Activated CD8-positive, alpha-beta memory T cell treated with anti-CD3 and anti-CD28 coated beads for 36 hours (primary cell): ENCODE data around the gene LDHD. TPM values are rescaled to one million over a fixed set of nuclear protein-coding genes. Genes with fewer than 3 reads are reported as not detected.

Experiments
- CTCF ChIA-PET: fragments of 350-600 bp; sonication (Branson Sonifier 250); formaldehyde crosslinking; loops from one replicate; lab custom pipeline; 2021; ENCODE audit warnings: antibody characterized with exemption; lab: Charles Lee
- POLR2A ChIA-PET: fragments of 350-600 bp; sonication (Branson Sonifier 250); formaldehyde crosslinking; loops from one replicate; lab custom pipeline; 2021; ENCODE audit warnings: antibody characterized with exemption; lab: Charles Lee
- total RNA-seq, 2 experiments: library from RNA; stranded (reverse); gene quantifications; one replicate each; pipeline ENCODE4 v1.2.3, GENCODE V29; 2021

Gene LDHD
- total RNA-seq, 2 experiments from 2014 or later, result not detected

DNA sequence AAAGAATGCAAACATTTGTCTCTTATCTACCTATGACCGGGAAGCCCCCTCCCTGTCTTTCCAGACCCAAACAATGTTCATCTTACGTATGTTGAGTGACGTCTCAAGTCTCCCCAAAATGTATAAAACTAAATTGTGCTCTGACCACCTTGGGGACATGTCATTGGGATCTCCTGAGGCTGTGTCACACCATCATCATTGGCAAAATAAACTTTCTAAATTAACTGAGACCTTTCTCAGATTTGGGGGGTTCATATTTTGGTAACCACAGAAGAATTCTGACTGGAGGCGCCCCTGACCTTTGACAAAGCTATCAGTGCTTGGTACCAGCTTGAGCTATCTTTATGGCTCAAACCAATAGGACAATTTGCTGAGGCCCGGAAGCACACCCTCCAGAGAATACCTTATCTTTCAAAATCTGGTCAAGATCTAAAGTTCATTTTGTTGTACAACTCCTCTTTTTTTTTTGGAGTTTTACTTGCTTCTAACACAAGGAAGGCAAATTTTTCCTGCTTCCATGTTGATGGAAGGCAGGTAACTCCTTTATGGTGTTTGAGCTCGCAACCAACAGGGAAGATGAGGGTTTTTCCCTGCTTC lies 2.5 kb upstream of the LDHD start:
- ChIA-PET CTCF (interaction anchor here (0.6 kb wide), 2 partner anchors 173 to 336 kb away, joined by 3 read pairs; no protein-coding TSS in a partner anchor), POLR2A (no interaction called here)

- POLR2A ChIA-PET, result interaction anchor here (0.5 kb wide), 1 partner anchor 27 kb away, joined by 5 read pairs; no protein-coding TSS in a partner anchor
Measured at GRCh38 chr16:75116911-75117245, 298 bp upstream of the LDHD start.

DNA sequence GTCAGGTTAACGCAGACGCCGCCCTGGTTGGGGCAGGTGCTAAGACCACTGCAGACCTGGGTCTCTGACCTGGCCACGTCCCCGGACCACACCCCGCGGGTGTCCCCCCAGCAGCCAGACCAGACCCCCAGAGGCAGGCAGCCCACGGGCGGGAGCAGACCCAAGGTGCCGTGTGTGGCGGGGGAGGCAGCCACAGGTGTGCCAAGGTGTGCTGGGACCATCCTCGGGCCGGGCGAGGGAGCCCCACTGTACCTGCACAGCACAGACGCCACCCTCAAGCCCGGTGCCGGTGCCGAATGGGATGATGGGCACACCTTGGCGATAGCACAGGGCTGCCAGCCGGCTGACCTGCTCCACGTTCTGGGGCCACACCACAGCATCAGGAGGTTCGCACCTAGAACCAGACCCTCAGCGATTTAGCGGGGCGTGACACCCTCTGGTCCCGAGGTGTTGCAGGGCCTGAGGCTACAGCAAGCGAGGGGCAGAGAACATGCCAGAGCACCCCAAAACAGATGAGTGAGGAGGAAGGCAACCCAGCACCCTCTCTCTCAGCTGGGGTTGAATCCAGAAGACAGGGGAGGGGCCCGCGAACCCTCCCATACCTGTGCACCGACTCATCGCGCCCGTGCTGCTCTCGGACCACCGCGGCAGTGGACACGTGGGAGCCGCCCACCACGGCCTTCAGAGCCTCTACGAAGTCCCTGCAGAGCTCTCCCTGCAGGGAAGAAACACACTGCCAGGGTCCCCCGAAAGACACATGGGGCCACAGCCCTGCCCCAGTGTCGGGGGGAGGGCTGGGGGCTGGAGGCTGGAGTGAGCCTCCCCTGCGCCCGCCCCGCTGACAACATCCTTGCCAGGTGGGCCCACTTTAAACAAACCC lies 1.4 kb downstream of the LDHD start:
- CTCF ChIA-PET, result no interaction called here
- POLR2A ChIA-PET, result no interaction called here

More at GRCh38 chr16:75116911-75117245, 298 bp upstream of the LDHD start:
- CTCF ChIA-PET, result no interaction called here

GRCh38 chr16:75114179-75114945 lies 2.2 kb downstream of the LDHD start:
- ChIA-PET CTCF (no interaction called here), POLR2A (no interaction called here)

DNA sequence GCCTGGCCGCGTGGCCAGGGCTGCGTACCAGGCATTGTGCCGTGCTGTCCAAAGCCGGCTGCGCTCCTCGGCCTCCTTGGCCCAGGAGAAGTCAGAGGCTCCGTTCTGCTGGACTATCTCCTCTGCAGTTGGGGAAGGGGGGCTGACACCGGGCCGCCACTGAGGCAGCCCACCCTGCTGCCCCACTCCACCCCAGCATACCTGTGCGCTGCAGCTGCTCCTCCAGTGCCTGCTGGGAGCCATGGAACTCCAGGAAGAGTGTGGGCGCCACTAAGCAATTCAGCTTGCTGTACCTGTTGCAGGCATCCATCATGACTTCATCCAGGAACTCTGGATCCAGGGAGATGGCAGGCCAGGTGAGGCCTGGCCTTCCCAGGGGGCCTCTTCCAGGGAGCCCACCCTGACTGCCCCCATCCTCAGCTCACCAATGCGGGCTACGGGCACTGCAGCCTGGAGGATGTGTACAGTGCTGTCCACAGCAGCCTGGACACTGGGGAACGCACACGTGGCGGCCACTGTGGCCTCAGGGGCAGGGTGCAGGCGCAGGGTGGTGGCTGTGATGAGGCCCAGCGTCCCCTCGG lies 2.9 kb downstream of the LDHD start:
- ChIA-PET CTCF (interaction anchor here (0.6 to 6.4 kb wide), 3 partner anchors 38 to 118 kb away, joined by 3 to 107 read pairs (median 3); partner anchors contain the start of gene ZNRF1), POLR2A (interaction anchor here (0.6 kb wide), 1 partner anchor 98 kb away, joined by 3 read pairs; no protein-coding TSS in a partner anchor)

- ChIA-PET POLR2A (interaction anchor here (0.6 kb wide), 1 partner anchor 97 kb away, joined by 3 read pairs; no protein-coding TSS in a partner anchor), CTCF (interaction anchor here (0.6 to 6.4 kb wide), 3 partner anchors 38 to 117 kb away, joined by 3 to 107 read pairs (median 3); partner anchors contain the start of gene ZNRF1)
Measured at GRCh38 chr16:75112734-75113491, 3.7 kb downstream of the LDHD start.

DNA sequence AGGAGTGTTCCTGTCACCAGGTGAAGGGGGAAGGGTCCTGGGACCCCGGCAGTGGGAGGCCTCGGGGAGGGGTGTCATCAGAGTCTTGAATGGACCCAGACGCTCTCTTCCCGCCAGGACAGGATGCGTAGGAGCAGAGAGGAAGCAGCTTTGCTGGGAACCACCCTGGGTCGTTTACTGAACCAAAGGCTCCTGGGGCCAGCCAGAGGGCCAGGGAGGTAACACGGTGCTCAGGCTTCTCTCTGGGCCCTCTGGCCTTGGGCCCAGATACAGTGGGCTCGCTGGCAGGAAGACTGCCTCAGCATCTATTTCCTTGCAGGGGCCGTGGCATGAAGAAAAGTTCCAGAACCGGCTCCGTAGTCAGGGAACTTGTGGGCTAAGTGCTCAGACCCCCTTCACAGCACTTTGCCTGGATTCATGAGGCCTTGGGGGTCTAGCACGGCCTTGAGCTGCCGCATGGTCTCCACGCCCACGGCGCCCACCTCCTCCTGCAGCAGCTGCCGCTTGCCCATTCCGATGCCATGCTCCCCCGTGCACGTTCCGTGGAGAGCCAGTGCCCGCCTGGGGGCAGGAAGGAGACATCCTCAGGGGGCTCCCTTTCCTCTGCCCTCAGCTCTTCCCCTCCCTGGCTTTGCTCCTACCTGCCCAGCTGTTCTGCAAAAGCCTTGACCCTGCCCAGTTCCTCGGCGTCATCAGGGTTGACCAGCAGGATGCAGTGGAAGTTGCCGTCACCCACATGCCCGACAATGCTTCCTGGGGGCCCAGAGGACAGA lies 4.4 kb downstream of the LDHD start:
- ChIA-PET CTCF (interaction anchor here (0.5 to 6.4 kb wide), 23 partner anchors 9 to 445 kb away, joined by 3 to 107 read pairs (median 5); partner anchors contain the start of genes RFWD3, WDR59 and ZNRF1), POLR2A (interaction anchor here (1.1 to 1.5 kb wide), 3 partner anchors 100 to 127 kb away, joined by 4 to 16 read pairs (median 4); partner anchors contain the start of genes WDR59 and ZNRF1)

DNA sequence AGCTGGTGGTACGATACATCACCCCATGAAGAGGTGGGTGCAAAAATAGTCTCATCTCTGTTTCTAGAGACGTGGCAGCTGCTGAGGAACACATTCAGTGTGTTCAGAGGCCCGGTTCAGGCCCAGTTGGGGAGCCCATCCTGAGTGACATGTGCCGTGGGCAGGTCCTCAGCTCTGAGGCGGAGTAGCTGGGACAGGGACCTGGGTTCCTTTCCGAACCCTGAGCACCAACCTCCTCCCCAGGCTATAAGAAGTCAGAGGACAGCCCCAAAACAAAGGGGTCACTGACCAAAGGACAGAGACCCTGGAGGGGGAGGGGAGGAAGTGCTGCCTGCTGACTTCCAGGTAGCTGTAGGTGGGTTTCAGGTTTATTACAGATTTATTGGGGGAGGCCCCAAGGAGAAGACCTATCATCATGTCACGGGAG lies 5.1 kb downstream of the LDHD start:
- ChIA-PET CTCF (interaction anchor here (0.7 to 6.4 kb wide), 27 partner anchors 9 to 510 kb away, joined by 3 to 107 read pairs (median 4); partner anchors contain the start of genes WDR59 and ZNRF1), POLR2A (interaction anchor here (1.1 to 1.5 kb wide), 3 partner anchors 100 to 126 kb away, joined by 4 to 16 read pairs (median 4); partner anchors contain the start of genes WDR59 and ZNRF1)

DNA sequence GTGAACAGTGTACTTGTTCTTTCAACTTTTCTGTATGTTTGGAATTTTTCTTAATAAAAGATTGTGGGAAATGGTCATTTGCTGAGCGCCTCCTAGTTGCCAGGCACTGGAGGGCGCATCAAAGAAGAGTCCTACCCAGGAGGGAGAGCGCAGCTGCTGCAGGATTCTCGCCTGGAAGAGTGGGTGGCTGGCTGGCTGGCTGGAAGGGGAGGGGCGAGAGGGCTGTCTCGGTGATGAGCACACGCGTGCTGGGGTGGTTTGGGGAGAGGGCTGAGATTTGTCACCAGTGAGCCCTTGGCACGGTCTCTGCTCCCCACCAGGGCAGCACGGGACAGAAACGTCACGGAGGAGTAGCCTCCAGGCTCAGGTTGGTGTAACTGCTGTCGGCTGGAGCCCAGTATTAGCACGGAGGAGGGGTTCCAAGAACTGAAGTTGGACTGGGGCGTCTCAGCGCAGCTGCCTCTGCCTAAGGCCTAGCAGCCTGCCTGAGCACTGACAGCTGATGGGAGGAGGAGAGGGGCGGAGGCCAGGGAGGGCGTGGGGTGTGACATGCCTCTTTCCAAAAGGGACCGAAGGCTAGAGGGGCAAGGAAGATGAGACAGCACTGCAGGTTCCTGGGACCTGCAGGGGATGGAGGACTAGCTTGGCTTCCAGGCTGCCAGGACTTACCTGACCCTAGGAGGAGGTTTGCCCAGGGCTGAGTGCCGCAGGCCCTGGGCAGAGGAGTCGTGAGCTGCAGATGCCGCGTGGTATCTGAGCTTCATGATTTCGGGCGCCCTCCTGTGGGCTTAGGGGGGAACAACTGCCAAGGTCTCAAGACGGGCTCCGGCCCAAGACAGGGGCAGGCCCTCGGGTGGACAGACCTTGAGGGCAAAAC lies 5.7 kb downstream of the LDHD start:
- ChIA-PET POLR2A (interaction anchor here (1.1 to 1.5 kb wide), 3 partner anchors 99 to 126 kb away, joined by 4 to 16 read pairs (median 4); partner anchors contain the start of genes WDR59 and ZNRF1), CTCF (interaction anchor here (0.6 to 6.4 kb wide), 29 partner anchors 8 to 511 kb away, joined by 3 to 107 read pairs (median 4); partner anchors contain the start of genes WDR59 and ZNRF1)

DNA sequence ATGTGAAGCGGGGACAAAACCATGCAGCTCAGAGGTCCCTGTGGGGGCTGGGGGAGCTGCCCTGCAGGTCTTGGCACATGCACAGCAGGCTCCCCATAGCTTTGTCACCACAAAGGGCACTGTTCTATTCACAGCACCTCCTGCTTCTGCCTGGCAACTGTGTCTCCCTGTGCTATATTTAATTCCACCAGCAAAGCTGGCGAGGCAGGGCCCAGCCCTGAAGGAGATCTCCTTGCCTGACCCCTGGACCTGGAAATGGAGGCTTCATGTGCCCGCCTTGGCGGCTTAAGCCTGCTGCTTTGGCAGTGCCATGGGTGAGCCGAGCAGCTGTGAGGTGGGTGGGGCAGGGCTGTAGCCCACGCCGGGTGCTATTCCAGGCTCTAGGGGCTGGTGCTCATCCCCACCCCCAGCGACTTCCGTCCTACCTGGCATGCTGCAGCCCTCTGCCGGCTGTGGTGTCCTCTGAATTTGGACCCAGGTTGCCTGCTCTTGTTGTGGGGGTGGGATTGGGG lies 6.8 kb downstream of the LDHD start:
- POLR2A ChIA-PET, result interaction anchor here (1.5 to 2.1 kb wide), 4 partner anchors 12 to 125 kb away, joined by 5 to 9 read pairs (median 6); partner anchors contain the start of genes WDR59 and ZNRF1
- CTCF ChIA-PET, result interaction anchor here (0.9 to 6.4 kb wide), 5 partner anchors 10 to 145 kb away, joined by 3 to 107 read pairs (median 9); partner anchors contain the start of gene ZNRF1

GRCh38 chr16:75108792-75109731 lies 7.5 kb downstream of the LDHD start:
- ChIA-PET POLR2A (interaction anchor here (0.9 to 2.1 kb wide), 5 partner anchors 10 to 124 kb away, joined by 5 to 9 read pairs (median 8); partner anchors contain the start of genes WDR59 and ZNRF1), CTCF (interaction anchor here (0.9 to 6.4 kb wide), 5 partner anchors 9 to 144 kb away, joined by 3 to 107 read pairs (median 5); partner anchors contain the start of gene ZNRF1)

DNA sequence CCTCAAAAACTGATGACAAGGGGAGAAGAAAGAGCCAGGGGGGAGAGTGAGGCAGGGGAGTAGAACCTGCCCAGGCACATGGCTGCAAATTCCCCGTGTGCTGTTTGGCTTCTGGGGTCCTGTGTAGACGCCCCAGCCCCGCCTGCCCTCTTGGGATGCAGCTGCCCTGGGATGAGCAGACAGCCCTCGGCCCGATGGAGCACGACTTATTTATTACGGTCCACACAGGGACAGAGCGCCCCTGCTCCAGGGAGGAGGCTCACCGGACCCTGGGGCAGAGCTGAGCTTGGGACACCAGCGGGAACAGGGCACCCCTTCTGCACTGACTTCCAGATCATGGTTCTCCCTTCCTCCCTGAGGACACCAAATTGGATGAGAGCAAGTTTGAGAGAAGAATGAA lies 9.1 kb downstream of the LDHD start:
- CTCF ChIA-PET, result interaction anchor here (6.4 kb wide), 1 partner anchor 112 kb away, joined by 107 read pairs; the partner anchor contains the start of gene ZNRF1
- POLR2A ChIA-PET, result interaction anchor here (2.1 kb wide), 1 partner anchor 10 kb away, joined by 9 read pairs; no protein-coding TSS in a partner anchor

DNA sequence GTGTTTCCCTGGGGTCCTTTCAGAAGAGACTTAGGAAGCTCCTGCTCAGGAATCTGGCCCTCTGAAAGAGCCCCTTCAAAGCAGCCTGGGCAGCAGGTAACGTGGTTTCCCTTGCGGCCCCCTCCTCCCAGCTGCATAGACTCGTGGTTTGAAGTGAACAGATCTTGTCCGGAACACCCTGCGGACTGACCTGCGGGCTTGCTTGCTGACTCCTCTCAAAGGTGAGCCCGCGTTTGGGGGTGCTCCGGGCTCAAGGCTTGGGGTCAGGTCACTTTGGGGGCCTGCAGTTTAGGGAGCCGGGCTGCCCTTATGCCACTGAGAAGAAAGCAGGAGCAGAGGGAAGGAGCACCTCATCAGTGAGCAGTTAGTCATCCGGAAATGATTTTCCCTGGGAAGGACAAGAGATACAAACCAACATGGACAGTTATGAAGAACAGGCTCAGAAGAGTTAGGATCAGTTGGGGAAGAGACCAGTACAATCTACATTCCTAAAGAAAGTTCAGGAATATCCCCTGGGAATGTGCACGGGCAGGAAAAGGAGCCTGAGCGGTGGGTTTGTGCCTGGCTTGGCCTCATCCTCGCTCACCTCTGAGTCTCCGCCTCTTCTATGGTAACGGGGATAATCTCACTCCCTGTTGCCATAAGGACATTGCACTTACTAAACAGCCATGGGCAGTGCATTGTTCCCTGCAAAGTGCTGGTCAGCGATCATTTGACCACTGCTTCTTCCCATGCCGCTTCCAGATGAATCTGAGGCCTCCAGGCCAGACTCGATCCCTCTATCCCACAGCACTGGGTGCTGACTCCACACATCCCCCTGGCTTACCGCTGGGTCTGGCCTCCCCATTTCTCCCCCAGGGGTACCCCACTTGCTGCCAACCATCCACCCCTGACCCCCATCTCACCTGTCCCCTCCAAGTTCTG lies 10.0 kb downstream of the LDHD start:
- ChIA-PET CTCF (interaction anchor here (1.6 kb wide), 1 partner anchor 108 kb away, joined by 4 read pairs; the partner anchor contains the start of gene ZNRF1), POLR2A (no interaction called here)
